ENCODE measurements around the gene CASP7.
"Not testable (repeated sequence)": the region's sequence is repeated elsewhere in the genome, so short reads cannot be mapped to it uniquely, and the experiment has no call there.

Gene CASP7

GRCh38 chr10:113765910-113766309, 86.2 kb downstream of the CASP7 start:
- Mint-ChIP-seq H3K4me3 (no peak overlapping the region), H3K9me3 (peaks cover 18% of the 10 kb centered on the region), H3K4me1 (no peaks in the 10 kb centered on the region), H3K36me3 (ENCODE audit: low read depth) (peaks cover 3% of the 10 kb centered on the region), H3K27me3 (ENCODE audit: low read depth, poor library complexity) (peaks cover 5% of the 10 kb centered on the region), H3K27ac (no peak overlapping the region)
- DNase-seq, result no peak
- TF ChIP-seq CTCF (IDR thresholded peaks at IDR 0.05), result no peak

GRCh38 chr10:113767222-113767621, 87.5 kb downstream of the CASP7 start:
- Mint-ChIP-seq H3K4me1 (no peaks in the 10 kb centered on the region), H3K4me3 (no peak overlapping the region), H3K27me3 (ENCODE audit: low read depth, poor library complexity) (peaks cover 8% of the 10 kb centered on the region), H3K9me3 (peaks cover 18% of the 10 kb centered on the region), H3K36me3 (ENCODE audit: low read depth) (peaks cover 3% of the 10 kb centered on the region), H3K27ac (no peak overlapping the region)
- no peak for TF ChIP-seq CTCF (IDR thresholded peaks at IDR 0.05)
- no peak for DNase-seq

- DNase-seq, result no peak
- Mint-ChIP-seq H3K27me3 (ENCODE audit: low read depth, poor library complexity) (peaks cover 8% of the 10 kb centered on the region), H3K9me3 (no peaks in the 10 kb centered on the region), H3K36me3 (ENCODE audit: low read depth) (no peaks in the 10 kb centered on the region), H3K27ac (no peak overlapping the region), H3K4me3 (no peak overlapping the region), H3K4me1 (no peaks in the 10 kb centered on the region)
- TF ChIP-seq CTCF (IDR thresholded peaks at IDR 0.05), result no peak
Observed at GRCh38 chr10:113770346-113770745, 90.6 kb downstream of the CASP7 start.

- H3K4me3 Mint-ChIP-seq; H3K27me3 Mint-ChIP-seq (ENCODE audit: low read depth, poor library complexity); H3K36me3 Mint-ChIP-seq (ENCODE audit: low read depth); H3K9me3 Mint-ChIP-seq; DNase-seq; H3K27ac Mint-ChIP-seq; H3K4me1 Mint-ChIP-seq: not testable (repeated sequence)
Observed at GRCh38 chr10:113771131-113771530, 91.4 kb downstream of the CASP7 start.

GRCh38 chr10:113775686-113776294, 96.1 kb downstream of the CASP7 start:
- peaks cover 9% of the 10 kb centered on the region for H3K27me3 Mint-ChIP-seq (ENCODE audit: low read depth, poor library complexity)
- no peaks in the 10 kb centered on the region for H3K36me3 Mint-ChIP-seq (ENCODE audit: low read depth)
- H3K27ac Mint-ChIP-seq, result no peak overlapping the region
- no peak overlapping the region for H3K4me3 Mint-ChIP-seq
- TF ChIP-seq CTCF (IDR thresholded peaks at IDR 0.05), result no peak
- H3K9me3 Mint-ChIP-seq, result no peaks in the 10 kb centered on the region
- H3K4me1 Mint-ChIP-seq, result no peaks in the 10 kb centered on the region
- DNase-seq, result no peak

GRCh38 chr10:113776553-113776952, 96.8 kb downstream of the CASP7 start:
- Mint-ChIP-seq H3K36me3 (ENCODE audit: low read depth) (no peaks in the 10 kb centered on the region), H3K9me3 (no peaks in the 10 kb centered on the region), H3K27me3 (ENCODE audit: low read depth, poor library complexity) (peaks cover 5% of the 10 kb centered on the region), H3K4me3 (no peak overlapping the region), H3K4me1 (no peaks in the 10 kb centered on the region), H3K27ac (no peak overlapping the region)
- no peak for TF ChIP-seq CTCF (IDR thresholded peaks at IDR 0.05)
- no peak for DNase-seq
